Activated CD4-positive, CD25-positive, alpha-beta regulatory T cell treated with anti-CD3 and anti-CD28 coated beads, Interleukin-2, amount 50 U/mL, for 24 hours (primary cell): ENCODE measurements around the gene EML1.
"Not testable (repeated sequence)": the region's sequence is repeated elsewhere in the genome, so short reads cannot be mapped to it uniquely, and the experiment has no call there.

ENCODE experiments used
- ATAC-seq, 2 donors: fragments of 150-1000 bp; cut with Tn5 transposase; one replicate each; pipeline ENCODE4 v1.10.0; 2021; ENCODE audit warnings: mild to moderate bottlenecking in 1 of 2, moderate library complexity in 1 of 2

The EML1 gene

DNA sequence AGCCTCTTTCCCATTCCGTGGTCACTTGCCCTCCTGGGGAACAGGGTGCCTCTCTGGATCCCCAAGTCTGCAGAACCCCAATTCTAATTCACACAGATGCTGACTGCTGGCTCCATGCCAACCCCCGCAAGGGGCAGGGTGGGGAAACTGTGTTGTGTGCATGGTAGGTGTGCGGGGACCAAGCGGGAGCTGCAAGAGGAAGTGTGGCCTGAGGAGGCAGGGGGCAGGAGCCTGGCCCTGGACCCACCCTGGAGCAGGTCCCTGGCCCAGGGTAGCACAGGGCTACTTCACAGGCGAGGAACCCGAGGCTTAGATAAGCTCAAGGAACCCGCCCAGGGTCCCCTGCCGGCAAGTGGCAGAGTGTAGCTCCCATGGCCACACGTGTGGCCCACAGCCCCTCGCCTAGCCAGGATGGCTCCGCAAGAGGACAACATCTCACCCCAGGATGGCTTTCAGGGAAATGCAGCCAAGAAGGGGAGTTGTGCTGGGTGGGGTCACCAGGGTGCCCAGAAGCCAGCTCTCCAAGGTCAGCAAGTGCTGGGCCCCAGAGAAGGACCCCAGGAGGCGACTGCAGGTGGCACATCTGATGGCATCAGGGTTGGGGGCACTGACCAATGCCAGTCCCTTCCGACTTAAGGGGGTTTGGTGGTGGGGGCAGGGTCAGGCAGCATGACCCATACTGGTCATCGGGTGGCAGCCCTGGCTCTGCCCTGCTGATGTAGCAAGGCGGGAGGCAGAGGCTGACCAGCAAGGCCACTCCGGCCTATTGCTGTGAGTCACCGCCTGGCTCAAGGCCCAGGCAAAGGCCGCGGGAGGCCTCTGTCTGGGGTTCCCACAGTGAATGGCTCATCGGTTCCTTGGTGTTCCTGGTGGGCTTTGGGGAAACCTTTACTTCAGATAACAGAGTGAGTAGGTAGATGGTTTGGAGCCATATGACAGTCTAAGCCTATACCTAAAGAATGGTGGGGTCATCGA, 37.3 kb upstream of the EML1 start:
- ATAC-seq: no peak

DNA sequence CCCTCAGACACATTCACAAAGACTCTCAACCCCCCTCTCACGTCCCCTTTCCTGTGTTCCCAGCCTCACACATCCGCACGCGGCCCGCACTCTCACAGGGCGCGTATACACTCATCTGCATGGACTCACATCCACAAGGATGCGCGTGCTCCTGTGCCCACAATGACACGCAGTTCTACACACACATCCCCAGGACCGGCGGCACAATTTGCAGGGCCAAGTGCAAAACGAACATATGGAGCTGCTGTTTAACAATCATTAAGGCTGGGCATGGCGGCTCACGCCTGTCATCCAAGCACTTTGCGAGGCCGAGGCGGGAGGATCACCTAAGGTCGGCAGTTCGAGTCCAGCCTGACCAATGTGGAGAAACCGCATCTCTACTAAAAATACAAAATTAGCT, 36.4 kb upstream of the EML1 start:
- ATAC-seq: no peak

DNA sequence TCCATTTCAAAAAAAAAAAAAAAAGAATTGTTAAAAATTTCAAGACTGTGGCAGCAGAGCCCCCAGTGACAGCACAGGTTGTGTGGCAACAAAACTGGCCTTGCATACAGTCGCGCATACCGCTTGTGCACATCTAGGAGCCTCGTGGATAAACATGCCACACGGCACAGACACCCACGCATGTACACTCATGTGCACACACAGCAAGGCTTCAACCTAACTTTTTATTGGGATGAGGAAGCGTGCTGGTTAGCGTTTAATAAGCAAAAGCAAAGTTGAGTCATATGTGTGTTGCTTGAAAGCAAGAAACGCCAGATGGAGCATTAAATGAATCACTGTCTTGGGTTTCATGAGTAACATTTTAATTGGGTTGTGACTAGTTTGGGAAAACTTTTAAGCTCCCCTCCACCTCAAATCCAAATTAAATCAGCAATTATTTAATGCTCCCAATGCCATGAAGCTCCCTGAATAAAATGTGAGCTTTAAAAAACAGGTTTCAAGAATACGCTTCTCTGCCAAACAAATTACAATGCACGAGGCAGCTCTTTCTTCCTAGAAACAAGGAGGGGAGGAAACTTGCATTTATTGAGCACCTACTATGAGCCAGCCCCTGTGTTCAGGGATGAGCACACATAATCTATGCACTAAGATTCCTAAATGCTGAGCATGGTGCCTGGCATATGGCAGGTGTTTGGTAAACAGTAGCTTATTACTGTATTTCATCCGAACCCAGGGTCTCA, 35.7 kb upstream of the EML1 start:
- peak in 1 of 2 donors; percentile 20 for ATAC-seq

DNA sequence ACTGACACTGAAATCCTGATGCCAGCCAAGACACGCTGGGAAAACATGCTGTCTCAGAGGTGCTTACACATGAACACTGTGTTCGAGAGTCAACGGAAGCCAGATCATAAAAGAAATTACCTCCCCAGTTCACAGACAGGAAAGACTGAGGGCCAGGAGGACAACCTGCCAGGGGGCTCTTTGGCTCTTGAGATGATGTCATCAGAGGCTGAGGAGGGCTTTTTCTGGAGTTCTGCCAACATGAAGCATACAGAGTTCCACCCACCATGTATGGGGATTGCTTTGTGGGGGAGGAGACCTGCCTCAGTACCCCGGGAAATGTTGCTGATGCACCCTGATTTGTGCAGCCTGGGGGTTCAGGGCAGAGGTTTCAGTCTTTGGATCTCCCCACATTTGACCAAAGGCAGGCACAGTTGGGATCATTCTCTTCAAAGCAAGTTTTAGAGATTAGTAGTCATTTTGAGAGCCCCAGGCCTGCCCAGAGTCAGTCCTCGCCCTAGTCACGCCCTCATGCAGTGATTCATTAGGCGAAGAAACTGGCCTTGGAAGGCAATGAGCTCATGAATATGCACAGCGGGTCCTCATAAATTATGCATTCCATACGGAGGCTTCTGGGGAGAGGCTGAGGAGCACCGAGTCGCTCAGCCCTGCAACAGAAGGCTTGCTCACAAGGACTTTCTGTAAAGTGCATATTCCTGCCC, 34.9 kb upstream of the EML1 start:
- peak in 1 of 2 donors; percentile 24 for ATAC-seq

DNA sequence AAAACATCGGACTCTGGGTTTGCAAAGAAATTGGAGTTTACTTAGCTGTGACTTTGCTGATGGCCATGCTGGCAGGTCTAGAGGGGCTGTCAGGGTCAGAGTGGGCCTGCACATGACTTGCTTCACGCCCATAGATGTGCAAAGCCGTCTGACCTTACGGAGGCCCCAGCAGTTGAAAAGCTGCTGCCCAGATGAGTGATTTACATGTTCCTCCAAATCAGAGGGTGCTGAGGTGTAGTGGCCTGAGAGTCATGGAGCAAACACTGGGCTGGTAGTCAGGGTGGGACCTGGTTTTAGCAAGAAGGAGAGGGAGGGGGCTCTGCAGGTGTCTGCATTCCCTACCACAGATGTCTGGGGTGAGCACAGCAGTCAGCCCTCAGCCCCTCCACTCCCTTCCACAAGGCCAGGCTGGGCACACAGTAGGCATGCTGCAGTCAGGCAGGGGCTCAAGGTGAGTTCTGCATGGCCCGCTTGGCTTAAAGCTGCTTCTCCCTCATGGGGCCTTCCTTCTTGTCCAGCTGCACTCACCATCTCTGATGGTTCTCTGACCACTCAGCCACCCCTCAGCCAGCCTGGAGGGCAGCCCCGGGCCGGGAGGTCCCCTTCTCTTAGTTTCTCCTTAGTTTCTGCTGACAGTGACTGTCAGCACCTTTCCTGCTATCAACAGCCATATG, 34.2 kb upstream of the EML1 start:
- ATAC-seq: no peak

DNA sequence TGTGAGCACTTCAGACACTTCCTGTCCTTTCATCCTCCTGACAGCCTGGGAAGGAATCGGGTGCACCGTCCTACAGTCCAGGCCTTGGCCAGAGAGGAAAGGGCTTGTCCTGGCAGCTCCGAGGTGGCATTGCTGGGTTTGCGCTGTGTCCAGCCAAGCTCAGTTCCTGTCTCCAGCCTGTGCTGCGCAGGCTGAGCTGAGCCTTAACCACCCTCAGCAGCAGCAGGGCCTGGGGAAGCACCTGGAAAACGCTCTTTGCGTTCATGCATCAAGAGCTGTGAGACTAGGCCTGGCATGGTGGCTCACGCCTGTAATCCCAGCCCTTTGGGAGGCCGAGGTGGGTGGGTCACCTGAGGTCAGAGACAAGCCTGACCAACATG, 33.7 kb upstream of the EML1 start:
- ATAC-seq: no peak

DNA sequence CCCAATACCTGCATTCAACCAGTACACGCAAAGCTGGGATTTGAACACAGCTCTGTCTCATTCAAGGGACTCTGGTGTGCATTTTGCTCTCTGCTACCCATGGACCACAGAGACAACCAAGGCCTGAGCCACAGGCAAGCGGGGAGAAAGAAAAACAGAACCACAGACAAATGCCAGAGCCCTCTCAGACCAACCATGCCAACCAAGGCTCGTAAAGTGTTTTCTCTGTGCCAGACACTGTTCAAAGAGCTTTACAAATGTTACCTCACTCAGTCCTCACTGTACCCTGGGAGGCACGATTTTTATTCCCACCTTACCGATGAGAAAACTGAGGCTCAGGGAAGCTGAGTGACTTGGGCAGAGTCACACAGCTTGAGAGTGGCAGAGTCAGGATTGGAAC, 32.4 kb upstream of the EML1 start:
- ATAC-seq: no peak

DNA sequence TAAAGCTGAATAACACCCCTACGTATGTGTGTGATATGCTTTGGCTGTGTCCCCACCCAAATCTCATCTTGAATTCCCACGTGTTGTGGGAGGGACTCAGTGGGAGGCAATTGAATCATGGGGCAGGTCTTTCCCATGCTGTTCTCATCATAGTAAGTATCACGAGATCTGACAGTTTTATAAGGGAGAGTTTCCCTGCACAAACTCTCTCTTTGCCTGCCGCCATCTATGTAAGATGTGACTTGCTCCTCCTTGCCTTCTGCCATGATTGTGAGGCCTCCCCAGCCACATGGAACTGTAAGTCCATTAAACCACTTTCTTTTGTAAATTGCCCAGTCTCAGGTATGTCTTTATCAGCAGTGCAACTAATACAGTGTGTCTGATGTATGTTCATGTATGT, 30.3 kb upstream of the EML1 start:
- ATAC-seq: not testable (repeated sequence)

DNA sequence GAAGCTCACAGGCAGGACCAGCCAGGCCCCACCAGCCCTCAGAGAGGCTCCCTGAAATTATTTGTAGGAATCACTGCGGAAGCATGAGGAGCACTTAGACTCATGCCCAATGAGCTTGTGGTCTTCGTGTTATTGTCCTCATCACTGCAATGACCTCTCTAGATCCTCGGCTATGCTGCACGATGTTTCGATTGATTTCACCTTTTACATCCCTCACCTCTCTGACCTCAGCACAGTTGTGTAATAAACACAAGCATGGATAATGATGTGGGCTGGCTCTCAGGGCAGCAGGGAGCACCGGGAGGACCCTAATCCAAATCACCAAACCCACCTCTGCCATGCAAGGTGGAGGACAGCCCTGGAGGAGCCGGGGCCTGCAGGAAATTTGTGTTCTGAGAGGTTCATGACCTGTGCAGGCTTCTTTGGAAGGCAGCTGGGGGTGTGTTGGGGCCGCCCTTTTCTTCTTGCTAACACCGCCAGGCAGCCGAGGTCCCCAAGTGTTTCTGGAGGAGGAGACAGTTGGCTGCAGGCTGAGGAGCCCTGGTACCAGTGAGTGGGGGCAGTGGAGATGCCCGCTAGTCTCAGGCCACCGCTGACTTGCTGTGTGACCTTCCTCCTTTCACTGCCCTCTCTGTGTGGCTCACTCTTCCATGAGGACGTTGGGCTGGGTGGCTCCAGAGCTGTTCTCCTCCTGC, 29.5 kb upstream of the EML1 start:
- ATAC-seq: no peak

DNA sequence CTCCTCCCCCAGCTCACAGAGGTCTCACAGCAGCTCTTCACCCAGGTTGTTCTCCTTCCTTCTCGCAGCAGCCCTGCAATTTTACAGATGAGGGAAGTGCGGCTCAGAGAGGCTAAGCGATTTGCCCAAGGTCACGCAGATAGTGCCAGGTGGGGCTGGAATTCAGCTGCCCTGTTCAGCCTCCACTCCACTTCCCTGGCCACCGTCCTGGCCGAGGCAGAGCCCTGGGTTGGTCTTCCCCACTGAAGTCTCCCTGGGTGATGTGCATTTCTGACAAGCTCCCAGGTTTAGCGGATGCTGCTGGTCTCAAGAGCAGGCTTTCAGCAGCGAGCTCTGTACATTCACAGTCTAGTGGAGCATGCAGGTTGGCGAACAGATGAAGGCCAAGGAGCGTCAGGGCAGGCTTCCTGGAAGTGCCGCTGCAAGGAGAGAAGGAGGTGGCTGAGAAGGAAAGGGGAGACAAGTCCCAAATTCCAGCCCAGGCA, 28.9 kb upstream of the EML1 start:
- ATAC-seq: no peak

DNA sequence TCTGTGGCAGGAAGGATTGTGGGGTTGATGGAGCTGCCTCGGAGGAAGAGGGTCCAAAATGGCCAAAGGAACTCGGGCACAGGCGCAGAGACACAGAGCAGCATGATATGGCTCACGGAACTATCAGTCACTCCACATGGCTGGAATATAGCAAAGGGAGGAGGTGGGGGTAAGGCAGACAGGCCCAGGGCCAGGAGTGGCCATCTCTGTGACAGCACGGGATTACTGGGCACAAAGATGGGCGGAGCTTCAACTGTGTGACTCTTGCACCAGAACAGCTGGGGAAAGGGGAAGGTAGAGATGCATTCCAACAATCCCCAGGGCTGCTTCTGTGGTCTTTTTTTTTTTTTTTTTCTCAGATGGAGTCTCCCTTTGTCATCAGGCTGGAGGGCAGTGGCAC, 24.8 kb upstream of the EML1 start:
- ATAC-seq: no peak

DNA sequence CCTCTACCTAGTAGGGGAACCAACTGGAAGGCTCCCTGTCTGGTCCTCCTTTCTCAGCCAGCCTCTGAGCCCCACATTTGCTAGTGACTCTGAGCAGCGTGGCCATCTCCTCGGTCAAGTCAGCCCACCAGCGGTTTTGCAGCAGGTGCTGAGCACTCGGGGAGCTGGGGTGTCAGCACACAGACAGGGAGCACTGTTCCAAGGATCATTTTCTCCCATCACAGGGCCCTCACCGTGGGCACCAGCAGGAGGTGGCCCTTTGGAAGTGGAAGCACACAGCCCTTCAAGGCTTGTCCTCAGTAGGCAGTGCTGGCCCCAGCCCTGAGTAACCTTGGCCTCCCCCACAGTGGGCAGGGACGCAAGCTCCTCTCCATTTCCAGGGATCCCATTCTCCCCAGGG, 24.1 kb upstream of the EML1 start:
- ATAC-seq: no peak

DNA sequence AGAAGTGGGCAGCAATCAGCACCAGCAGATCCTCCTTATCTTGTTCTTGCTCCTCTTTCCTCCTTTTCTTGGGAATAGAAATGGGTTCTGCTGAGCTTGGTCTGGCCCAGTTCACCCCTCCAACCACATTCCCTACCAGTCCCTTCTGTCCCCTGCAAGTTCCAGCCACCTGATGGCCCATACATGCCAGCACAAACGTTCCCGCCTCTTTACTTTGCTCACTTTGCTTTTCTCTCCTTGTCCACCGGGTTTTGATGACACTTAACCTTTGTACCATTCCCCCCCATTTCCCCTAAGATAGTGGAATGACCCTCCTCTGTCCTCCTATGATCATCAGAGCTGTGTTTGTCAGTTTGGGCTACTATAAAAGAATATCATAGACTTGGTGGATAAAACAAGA, 23.4 kb upstream of the EML1 start:
- no peak for ATAC-seq

DNA sequence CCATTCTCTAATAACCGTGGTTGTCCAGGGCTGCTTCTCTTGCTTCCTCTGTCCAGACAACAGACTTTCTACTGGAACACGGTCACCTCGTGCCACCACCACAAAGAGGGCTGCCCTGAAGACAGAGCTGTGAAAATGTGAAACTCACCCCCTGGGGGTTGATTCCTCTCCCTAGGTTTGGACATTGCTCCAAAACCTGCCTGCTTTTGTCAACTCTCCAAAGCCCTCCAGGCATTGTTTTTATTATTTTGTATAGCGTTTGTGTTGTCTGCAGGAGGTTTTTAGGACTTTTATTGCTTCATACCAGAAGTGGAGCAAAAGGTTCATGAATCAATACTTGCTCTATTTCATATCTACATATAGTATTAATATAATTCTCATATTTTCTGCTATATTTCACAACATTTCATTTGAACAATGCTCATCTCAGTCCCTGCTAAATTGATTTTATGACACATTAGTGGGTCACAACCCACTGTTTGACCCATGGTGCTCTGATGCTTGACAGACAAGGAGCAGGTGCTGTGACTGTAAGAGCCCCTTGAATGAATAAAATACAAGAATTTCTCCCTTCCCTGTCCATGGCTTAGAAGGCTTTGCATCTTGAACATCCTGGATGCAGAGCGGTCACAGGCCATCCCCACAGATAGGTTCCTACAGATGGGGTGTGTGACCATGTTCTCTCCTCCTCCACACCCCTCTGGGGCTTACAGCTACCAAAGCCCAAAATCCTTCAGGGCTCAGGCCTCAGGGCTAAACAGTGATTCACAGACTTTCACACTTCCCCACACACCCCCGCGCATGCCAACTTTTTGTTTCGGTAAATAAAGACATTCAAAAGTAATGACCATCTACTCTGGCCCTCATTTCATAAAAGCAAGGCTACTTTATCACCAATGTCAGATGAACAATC, 20.6 kb upstream of the EML1 start:
- ATAC-seq: no peak

DNA sequence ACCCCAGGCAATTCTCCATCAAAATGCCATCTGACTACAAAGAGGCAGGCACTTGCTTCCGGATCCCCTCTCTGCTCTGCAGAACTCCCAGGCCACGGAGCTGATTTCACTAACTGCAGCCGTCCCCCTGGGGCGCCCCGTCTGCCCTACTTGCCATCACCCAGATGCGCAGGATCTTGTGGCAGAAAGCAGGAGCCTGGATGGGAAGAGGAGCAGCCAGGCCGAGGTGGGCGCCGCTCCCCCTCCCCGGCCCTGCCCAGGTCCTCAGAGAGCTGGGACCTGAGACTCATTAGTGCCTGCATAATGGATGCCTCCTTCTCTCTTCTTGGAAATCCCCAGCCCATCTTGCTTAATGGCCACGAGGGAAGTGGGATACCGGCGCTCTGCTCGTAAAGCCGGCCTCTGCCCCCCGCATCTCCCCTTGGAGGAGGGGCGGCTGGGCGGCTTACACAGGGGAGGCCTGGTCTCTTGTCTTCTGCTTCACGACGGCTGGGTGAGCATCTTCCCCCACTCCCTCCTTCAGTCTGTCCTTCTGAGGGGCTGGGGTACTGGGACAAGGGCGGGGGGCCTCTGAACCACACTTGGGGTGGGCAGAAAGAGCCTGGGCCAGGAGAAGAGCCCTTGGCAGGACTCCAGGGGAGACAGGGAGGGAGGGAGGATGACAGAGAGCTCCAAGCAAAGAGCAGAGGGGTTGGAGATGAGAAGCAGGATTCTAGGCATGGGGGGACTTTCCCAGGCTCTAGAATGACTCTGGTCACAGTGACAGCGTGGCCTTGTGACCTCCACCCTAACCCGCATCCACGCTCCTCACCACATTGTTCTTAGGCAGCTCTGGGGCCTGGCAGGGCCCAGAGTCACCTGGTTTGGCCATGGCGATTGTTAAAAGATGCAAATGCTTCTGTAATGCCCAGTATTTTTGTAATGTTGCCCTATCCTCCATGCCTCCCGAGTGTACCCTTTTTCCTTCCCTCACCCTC, 19.4 kb upstream of the EML1 start:
- ATAC-seq: no peak

DNA sequence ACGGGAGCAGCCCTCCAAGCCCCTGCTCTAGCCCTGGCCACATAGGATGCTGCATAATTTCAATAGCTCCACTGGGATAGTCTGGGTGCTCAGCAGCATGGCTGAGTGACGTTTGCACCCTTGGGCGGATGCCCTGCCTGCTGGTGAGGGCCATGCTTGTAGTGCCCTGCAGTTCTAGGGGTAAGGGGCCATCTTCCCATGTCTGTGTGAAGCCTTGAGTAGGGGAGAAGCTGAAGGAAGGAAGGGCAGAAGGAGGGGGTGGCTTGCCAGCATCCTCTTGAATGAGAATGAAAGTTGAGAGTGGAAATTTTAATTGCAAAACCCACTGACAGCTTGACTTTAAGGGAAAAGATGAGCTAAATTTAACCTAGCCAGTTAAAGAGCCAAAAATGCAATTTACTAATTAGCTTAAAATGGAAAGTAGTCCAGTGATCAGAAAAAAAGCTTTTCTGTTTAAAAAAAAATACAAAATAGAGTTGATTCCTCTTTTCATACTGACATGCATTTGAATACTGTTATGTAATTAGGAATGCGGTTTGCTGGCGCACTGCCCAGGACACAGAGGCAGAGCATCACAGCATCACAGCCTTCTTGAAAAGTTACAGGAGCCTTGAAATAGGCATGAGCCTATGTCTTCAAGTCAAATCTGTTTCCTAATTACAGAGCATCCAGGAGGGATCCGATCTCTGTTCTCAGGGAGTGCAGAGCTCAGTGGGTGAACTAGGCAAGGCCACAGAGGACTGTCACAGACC, 18.5 kb upstream of the EML1 start:
- no peak for ATAC-seq

DNA sequence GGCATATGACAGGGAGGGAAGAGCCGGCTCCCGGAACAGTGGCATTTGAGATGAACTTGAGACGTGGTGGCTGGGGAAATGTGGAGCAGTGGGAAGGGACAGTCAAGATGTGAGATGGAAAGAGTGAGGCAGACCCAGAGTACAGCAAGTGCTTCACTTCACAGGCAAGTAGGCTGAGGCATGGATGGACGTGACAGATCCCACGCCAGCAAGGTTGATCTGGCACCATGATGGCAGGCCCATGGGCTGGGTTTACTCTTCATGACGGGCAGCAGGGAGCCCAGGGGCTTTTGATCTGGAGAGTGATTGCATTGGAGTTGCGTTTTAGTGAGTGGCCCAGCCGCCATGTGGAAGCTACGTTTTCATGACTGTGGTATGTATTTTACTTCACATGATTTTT, 17.9 kb upstream of the EML1 start:
- ATAC-seq: no peak

DNA sequence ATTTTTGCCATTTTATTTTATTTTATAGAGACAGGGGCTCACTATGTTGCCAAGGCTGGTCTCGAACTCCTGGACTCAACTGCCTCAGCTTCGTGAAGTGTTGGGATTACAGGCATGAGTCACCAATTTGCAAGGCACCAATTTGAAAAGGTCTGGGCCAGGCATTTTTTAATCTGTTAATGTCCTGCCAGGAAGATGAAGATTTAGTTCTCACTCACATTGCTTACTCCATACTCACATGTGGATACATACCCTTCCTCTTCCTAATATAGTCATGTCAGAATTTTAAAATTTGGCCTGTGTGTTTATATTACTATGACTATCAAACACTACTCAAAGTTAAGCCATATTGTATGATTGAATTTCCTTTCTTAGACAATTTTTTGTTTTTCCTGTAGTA, 15.3 kb upstream of the EML1 start:
- ATAC-seq: no peak

DNA sequence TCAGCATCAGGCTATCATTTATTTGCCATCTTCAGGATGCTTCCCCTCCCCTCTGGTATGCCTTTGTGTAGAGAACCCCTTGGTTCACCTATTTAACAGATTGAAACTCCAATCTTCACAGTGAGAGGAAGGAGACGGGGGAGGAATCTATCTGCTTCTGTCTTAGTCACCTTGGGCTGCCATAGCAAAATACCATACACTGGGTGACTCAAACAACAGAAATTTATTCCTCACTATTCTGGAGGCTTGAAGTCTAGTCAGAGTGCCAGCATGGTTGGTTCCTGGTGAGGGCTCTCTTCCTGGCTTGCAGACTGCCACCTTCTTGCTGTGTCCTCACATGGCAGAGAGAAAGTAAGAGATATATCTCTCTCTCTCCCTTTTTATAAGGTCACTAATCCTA, 13.5 kb upstream of the EML1 start:
- ATAC-seq: no peak
